ENCODE data around the gene SAMD14. TPM values are rescaled to one million over a fixed set of nuclear protein-coding genes. Genes with fewer than 3 reads are reported as not detected.

The SAMD14 gene
- total and polyA plus RNA-seq, 2 donors (not counting 1 experiment from before 2014, with no cell fraction given): 2.1 to 3.8 TPM

DNA sequence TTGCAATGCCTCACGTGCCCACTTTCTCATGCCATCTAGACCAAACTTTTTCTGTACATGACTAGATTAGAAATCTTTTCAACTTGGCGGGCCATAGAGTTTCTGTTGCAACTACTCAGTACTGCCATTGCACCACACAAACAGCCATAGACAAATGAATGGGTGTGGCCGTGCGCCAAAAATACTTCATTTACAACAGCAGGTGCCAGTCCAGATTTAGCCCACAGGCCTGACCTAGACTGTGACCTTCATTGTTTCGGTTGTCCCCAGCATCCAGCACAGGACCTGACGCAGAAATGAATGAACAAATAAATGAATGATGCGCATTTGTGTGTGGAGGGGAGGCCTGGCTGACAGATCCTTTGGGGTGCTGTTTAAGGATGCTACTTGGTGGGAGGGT lies 49.1 kb downstream of the SAMD14 start:
- DNase-seq (ENCODE audit: low read depth in 2 of 2): no peak
- H2AFZ ChIP-seq (ENCODE audit: low read length): no peak overlapping the region
- no peaks in the 10 kb centered on the region for H3K9me3 ChIP-seq (ENCODE audit: control insufficient read depth, insufficient read depth, low read depth, low read length)
- TF ChIP-seq EZH2 (IDR thresholded peaks at IDR 0.05; ENCODE audit: low read length, missing control alignments): no peak
- H4K20me1 ChIP-seq (ENCODE audit: control insufficient read depth, extremely low read depth, insufficient read depth, low read length): no peaks in the 10 kb centered on the region
- H3K27ac ChIP-seq (ENCODE audit: insufficient read depth, low read length): no peak overlapping the region
- H3K4me3 ChIP-seq (replicated peaks in 1 of 4; ENCODE audit: control extremely low read depth in 1 of 4, insufficient read depth in 1 of 4, low read depth in 3 of 4, low read length in 4 of 4): no peak overlapping the region
- H3K79me2 ChIP-seq (ENCODE audit: control insufficient read depth, insufficient read depth, low read length): no peaks in the 10 kb centered on the region
- H3K36me3 ChIP-seq (ENCODE audit: control insufficient read depth, insufficient read depth, low read length): peaks cover 44% of the 10 kb centered on the region
- H3K9ac ChIP-seq (ENCODE audit: insufficient read depth, low read length): no peak overlapping the region
- no peaks in the 10 kb centered on the region for H3K4me1 ChIP-seq (ENCODE audit: control insufficient read depth, extremely low read depth, insufficient read depth, low read length)
- no peaks in the 10 kb centered on the region for H3K27me3 ChIP-seq (ENCODE audit: control insufficient read depth, insufficient read depth, low read length)
- no peak overlapping the region for H3K4me2 ChIP-seq (ENCODE audit: extremely low read depth, insufficient read depth, low read length)

DNA sequence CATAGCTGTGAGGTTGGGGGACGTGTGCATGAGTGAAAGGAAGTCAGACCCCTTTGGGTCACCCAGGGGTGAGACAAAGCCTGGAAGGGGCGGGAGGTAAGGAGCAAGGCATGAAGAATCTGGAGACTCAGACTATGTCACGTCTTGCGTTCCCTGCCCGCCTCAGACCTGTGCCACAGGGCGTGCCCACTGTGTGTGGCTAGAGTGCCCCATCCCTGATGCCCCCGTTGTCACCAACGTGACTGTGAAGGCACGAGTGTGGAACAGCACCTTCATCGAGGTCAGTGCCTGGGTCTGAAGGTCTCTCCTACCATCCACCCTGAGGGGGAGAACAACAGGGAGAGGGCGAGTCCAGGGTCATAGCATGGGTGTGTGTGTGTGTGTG lies 49.9 kb downstream of the SAMD14 start:
- DNase-seq (ENCODE audit: low read depth in 2 of 2): no peak
- H4K20me1 ChIP-seq (ENCODE audit: control insufficient read depth, extremely low read depth, insufficient read depth, low read length): no peaks in the 10 kb centered on the region
- no peak overlapping the region for H3K4me3 ChIP-seq (replicated peaks in 1 of 4; ENCODE audit: control extremely low read depth in 1 of 4, insufficient read depth in 1 of 4, low read depth in 3 of 4, low read length in 4 of 4)
- H3K9me3 ChIP-seq (ENCODE audit: control insufficient read depth, insufficient read depth, low read depth, low read length): no peaks in the 10 kb centered on the region
- H3K36me3 ChIP-seq (ENCODE audit: control insufficient read depth, insufficient read depth, low read length): peaks cover 47% of the 10 kb centered on the region
- TF ChIP-seq EZH2 (IDR thresholded peaks at IDR 0.05; ENCODE audit: low read length, missing control alignments): no peak
- TF ChIP-seq, protein P1, sequence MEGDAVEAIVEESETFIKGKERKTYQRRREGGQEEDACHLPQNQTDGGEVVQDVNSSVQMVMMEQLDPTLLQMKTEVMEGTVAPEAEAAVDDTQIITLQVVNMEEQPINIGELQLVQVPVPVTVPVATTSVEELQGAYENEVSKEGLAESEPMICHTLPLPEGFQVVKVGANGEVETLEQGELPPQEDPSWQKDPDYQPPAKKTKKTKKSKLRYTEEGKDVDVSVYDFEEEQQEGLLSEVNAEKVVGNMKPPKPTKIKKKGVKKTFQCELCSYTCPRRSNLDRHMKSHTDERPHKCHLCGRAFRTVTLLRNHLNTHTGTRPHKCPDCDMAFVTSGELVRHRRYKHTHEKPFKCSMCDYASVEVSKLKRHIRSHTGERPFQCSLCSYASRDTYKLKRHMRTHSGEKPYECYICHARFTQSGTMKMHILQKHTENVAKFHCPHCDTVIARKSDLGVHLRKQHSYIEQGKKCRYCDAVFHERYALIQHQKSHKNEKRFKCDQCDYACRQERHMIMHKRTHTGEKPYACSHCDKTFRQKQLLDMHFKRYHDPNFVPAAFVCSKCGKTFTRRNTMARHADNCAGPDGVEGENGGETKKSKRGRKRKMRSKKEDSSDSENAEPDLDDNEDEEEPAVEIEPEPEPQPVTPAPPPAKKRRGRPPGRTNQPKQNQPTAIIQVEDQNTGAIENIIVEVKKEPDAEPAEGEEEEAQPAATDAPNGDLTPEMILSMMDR (conservative IDR thresholded peaks at IDR 0.05 in 1 of 2, IDR thresholded peaks at IDR 0.05 in 1 of 2; ENCODE audit: low read depth in 1 of 2, low read length in 2 of 2): no peak
- no peak overlapping the region for H2AFZ ChIP-seq (ENCODE audit: low read length)
- H3K4me2 ChIP-seq (ENCODE audit: extremely low read depth, insufficient read depth, low read length): no peak overlapping the region
- H3K79me2 ChIP-seq (ENCODE audit: control insufficient read depth, insufficient read depth, low read length): no peaks in the 10 kb centered on the region
- H3K27ac ChIP-seq (ENCODE audit: insufficient read depth, low read length): no peak overlapping the region
- no peak overlapping the region for H3K9ac ChIP-seq (ENCODE audit: insufficient read depth, low read length)
- H3K27me3 ChIP-seq (ENCODE audit: control insufficient read depth, insufficient read depth, low read length): no peaks in the 10 kb centered on the region
- no peaks in the 10 kb centered on the region for H3K4me1 ChIP-seq (ENCODE audit: control insufficient read depth, extremely low read depth, insufficient read depth, low read length)

DNA sequence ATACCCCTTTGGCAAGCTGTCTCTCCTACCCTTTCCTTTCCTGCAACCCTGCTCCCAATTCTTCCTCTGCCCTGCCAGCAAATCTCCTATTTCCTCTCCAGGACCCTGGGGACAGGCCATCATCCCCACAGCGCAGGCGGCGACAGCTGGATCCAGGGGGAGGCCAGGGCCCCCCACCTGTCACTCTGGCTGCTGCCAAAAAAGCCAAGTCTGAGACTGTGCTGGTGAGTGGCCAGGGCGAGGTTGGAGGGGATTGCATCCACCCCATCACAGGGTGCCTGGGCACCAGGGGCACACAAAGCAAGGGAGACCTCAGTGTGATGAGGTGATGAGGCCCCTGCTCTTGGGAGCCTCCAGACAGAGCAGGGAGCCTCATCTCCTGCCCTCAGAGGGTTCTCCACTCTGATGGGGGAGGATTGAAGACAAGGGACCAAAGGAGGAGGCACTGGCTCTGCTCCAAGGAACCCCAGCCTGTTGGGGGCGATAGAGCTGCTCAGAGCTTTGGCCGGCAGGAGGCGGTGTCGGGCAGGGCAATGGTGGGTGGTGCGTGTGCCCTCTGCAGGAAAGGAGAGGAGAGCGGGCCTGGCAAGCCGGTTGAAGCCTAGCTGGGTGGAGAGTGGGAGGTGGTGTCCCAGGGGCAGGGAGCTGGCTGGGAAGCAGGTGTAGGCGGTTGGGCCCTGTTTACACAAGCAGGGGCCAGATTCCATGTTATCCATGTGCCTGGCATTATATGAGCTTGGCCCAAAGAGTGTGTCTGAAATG lies 50.4 kb downstream of the SAMD14 start:
- H3K79me2 ChIP-seq (ENCODE audit: control insufficient read depth, insufficient read depth, low read length): no peaks in the 10 kb centered on the region
- no peaks in the 10 kb centered on the region for H4K20me1 ChIP-seq (ENCODE audit: control insufficient read depth, extremely low read depth, insufficient read depth, low read length)
- no peak overlapping the region for H3K4me3 ChIP-seq (replicated peaks in 1 of 4; ENCODE audit: control extremely low read depth in 1 of 4, insufficient read depth in 1 of 4, low read depth in 3 of 4, low read length in 4 of 4)
- no peaks in the 10 kb centered on the region for H3K4me1 ChIP-seq (ENCODE audit: control insufficient read depth, extremely low read depth, insufficient read depth, low read length)
- H2AFZ ChIP-seq (ENCODE audit: low read length): no peak overlapping the region
- DNase-seq (ENCODE audit: low read depth in 2 of 2): peak in 1 of 2 donors; percentile 34
- peaks cover 48% of the 10 kb centered on the region for H3K36me3 ChIP-seq (ENCODE audit: control insufficient read depth, insufficient read depth, low read length)
- TF ChIP-seq EZH2 (IDR thresholded peaks at IDR 0.05; ENCODE audit: low read length, missing control alignments): no peak
- TF ChIP-seq, protein P1 (conservative IDR thresholded peaks at IDR 0.05 in 1 of 2, IDR thresholded peaks at IDR 0.05 in 1 of 2; ENCODE audit: low read depth in 1 of 2, low read length in 2 of 2): peak; percentile 38 to 59
- H3K27me3 ChIP-seq (ENCODE audit: control insufficient read depth, insufficient read depth, low read length): no peaks in the 10 kb centered on the region
- H3K9me3 ChIP-seq (ENCODE audit: control insufficient read depth, insufficient read depth, low read depth, low read length): no peaks in the 10 kb centered on the region
- H3K4me2 ChIP-seq (ENCODE audit: extremely low read depth, insufficient read depth, low read length): no peak overlapping the region
- H3K27ac ChIP-seq (ENCODE audit: insufficient read depth, low read length): no peak overlapping the region
- H3K9ac ChIP-seq (ENCODE audit: insufficient read depth, low read length): no peak overlapping the region
